ENCODE results near the gene PPP1R16B.
A peak's percentile ranks its signal among the peaks of the same experiment; 100 is the strongest.
"Not testable (repeated sequence)": the region's sequence is repeated elsewhere in the genome, so short reads cannot be mapped to it uniquely, and the experiment has no call there.

The PPP1R16B gene

GRCh38 chr20:38794057-38794456, 11.4 kb upstream of the PPP1R16B start:
- DNase-seq, result not testable (repeated sequence)

GRCh38 chr20:38798266-38798665, 7.2 kb upstream of the PPP1R16B start:
- no peak for DNase-seq

- DNase-seq, result peak in 1 of 5 donors; percentile 29
Measured at GRCh38 chr20:38799203-38799602, 6.3 kb upstream of the PPP1R16B start.

- no peak for DNase-seq
Measured at GRCh38 chr20:38800882-38801281, 4.6 kb upstream of the PPP1R16B start.

- no peak for DNase-seq
Measured at GRCh38 chr20:38804221-38804620, 1.3 kb upstream of the PPP1R16B start.

GRCh38 chr20:38804682-38805501, 605 bp upstream of the PPP1R16B start:
- DNase-seq, result peak; percentile 58 to 96 (median 73)

GRCh38 chr20:38805958-38806854, 709 bp downstream of the PPP1R16B start:
- peak; percentile 21 to 50 (median 28) for DNase-seq

GRCh38 chr20:38806855-38807655, 1.6 kb downstream of the PPP1R16B start:
- peak; percentile 12 to 51 (median 25) for DNase-seq

- DNase-seq, result no peak
Measured at GRCh38 chr20:38809942-38810341, 4.4 kb downstream of the PPP1R16B start.

- no peak for DNase-seq
Measured at GRCh38 chr20:38810926-38811630, 5.6 kb downstream of the PPP1R16B start.

- no peak for DNase-seq
Measured at GRCh38 chr20:38811769-38812168, 6.3 kb downstream of the PPP1R16B start.

GRCh38 chr20:38812182-38812581, 6.7 kb downstream of the PPP1R16B start:
- no peak for DNase-seq

GRCh38 chr20:38812709-38813573, 7.4 kb downstream of the PPP1R16B start:
- no peak for DNase-seq

GRCh38 chr20:38813574-38813962, 8.1 kb downstream of the PPP1R16B start:
- not testable (repeated sequence) for DNase-seq

GRCh38 chr20:38815446-38815845, 9.9 kb downstream of the PPP1R16B start:
- no peak for DNase-seq

GRCh38 chr20:38818113-38819065, 12.9 kb downstream of the PPP1R16B start:
- DNase-seq, result no peak

GRCh38 chr20:38825571-38825900, 20.0 kb downstream of the PPP1R16B start:
- DNase-seq, result no peak

- no peak for DNase-seq
Measured at GRCh38 chr20:38825901-38826625, 20.6 kb downstream of the PPP1R16B start.

- DNase-seq, result no peak
Measured at GRCh38 chr20:38827770-38828281, 22.3 kb downstream of the PPP1R16B start.
